Keratinocyte (primary cell): ENCODE measurements around the gene ADAT2. TPM values are rescaled to one million over a fixed set of nuclear protein-coding genes. Genes with fewer than 3 reads are reported as not detected.

Experiments
- DNase-seq: peaks from one replicate; pipeline ENCODE4 v3.0.0-alpha.2; 2011; ENCODE audit warnings: low read depth, missing footprints, low spot score
- FAIRE-seq: peaks from 2 replicates; lab custom pipeline; 2011; peaks lifted over from hg19 to GRCh38; lab: Jason Lieb, UNC
- H2AFZ ChIP-seq: 2 replicates; pipeline ENCODE4 v1.6.0; 2012; ENCODE audit warnings: low read length, control low read depth, inconsistent platforms; ENCODE audit not compliant: control insufficient read depth
- H3K27ac ChIP-seq: 2 replicates; pipeline ENCODE4 v1.5.1; 2011; ENCODE audit warnings: low read length; ENCODE audit not compliant: control insufficient read depth, insufficient read depth
- H3K27me3 ChIP-seq: 3 replicates; pipeline ENCODE4 v1.6.0; 2011; ENCODE audit warnings: low read length; ENCODE audit not compliant: control insufficient read depth, insufficient read depth; ENCODE audit errors: extremely low read depth
- H3K36me3 ChIP-seq, 2 experiments: 2 replicates in 1 of 2; 3 replicates in 1 of 2; pipeline ENCODE4 v1.5.1; 2011; ENCODE audit warnings: low read length in 2 of 2, mild to moderate bottlenecking in 1 of 2; ENCODE audit not compliant: control insufficient read depth in 2 of 2, insufficient read depth in 2 of 2; ENCODE audit errors: extremely low read depth in 1 of 2
- H3K4me1 ChIP-seq: 3 replicates; pipeline ENCODE4 v1.5.1; 2011; ENCODE audit warnings: low read length; ENCODE audit not compliant: control insufficient read depth, insufficient read depth; ENCODE audit errors: extremely low read depth
- H3K4me2 ChIP-seq: 3 replicates; pipeline ENCODE4 v1.6.0; 2011; ENCODE audit warnings: low read depth, low read length; ENCODE audit not compliant: control insufficient read depth, insufficient read depth; ENCODE audit errors: extremely low read depth
- H3K4me3 ChIP-seq, 3 experiments: fragments of 200-600 bp in 1 of 3; sonication (generic) in 1 of 3; 2 replicates in 2 of 3; 3 replicates in 1 of 3; pipeline ENCODE4 v1.5.1; 2011 to 2016; ENCODE audit warnings: low read length in 3 of 3, mild to moderate bottlenecking in 3 of 3, control low read depth in 2 of 3, inconsistent platforms in 1 of 3, low read depth in 1 of 3, mixed read lengths in 1 of 3, mixed run types in 1 of 3, moderate library complexity in 1 of 3; ENCODE audit not compliant: control insufficient read depth in 2 of 3, insufficient read depth in 2 of 3; ENCODE audit errors: extremely low read depth in 1 of 3
- H3K79me2 ChIP-seq: 2 replicates; pipeline ENCODE4 v1.6.0; 2012; ENCODE audit warnings: low read length; ENCODE audit not compliant: control insufficient read depth, insufficient read depth
- H3K9ac ChIP-seq: 3 replicates; pipeline ENCODE4 v1.6.0; 2011; ENCODE audit warnings: low read length; ENCODE audit not compliant: control insufficient read depth, insufficient read depth; ENCODE audit errors: extremely low read depth
- H3K9me1 ChIP-seq: 3 replicates; pipeline ENCODE4 v1.6.0; 2011; ENCODE audit warnings: low read length; ENCODE audit not compliant: control insufficient read depth, insufficient read depth; ENCODE audit errors: extremely low read depth
- H3K9me3 ChIP-seq: 2 replicates; pipeline ENCODE4 v1.5.1; 2012; ENCODE audit warnings: low read depth, low read length; ENCODE audit not compliant: control insufficient read depth
- H4K20me1 ChIP-seq: 3 replicates; pipeline ENCODE4 v1.6.0; 2011; ENCODE audit warnings: low read length; ENCODE audit not compliant: control insufficient read depth, insufficient read depth; ENCODE audit errors: extremely low read depth
- CTCF ChIP-seq, 3 experiments: IDR thresholded peaks in 1 of 3; conservative IDR thresholded peaks in 1 of 3; optimal IDR thresholded peaks in 1 of 3; 2 replicates in 2 of 3; 3 replicates in 1 of 3; pipeline versions ENCODE3 to v1.5.1; 2011; ENCODE audit warnings: low read length in 3 of 3, mild to moderate bottlenecking in 3 of 3, moderate library complexity in 2 of 3, control low read depth in 1 of 3, inconsistent platforms in 1 of 3; ENCODE audit not compliant: insufficient read depth in 2 of 3; ENCODE audit errors: extremely low read depth in 1 of 3
- EZH2 ChIP-seq: IDR thresholded peaks from one replicate; pipeline ENCODE4 v1.6.1; 2012; ENCODE audit warnings: inconsistent platforms, mild to moderate bottlenecking, low read length, moderate library complexity
- dilution Hi-C: fragments of 300-500 bp; cut with MboI; formaldehyde crosslinking; loops from one replicate; pipeline ENCODE4 v1.7.0; 2020; ENCODE audit warnings: low sequenced_read_pairs; ENCODE audit not compliant: extremely low pct_ligation_motif_present
- polyA plus RNA-seq, 5 experiments: library from polyadenylated mRNA; depleted of rRNA in 3 of 5; stranded (reverse) in 3 of 5; stranded (forward) in 1 of 5; unstranded in 1 of 5; fragments of >200 nt; gene quantifications; 1 replicate in 1 of 5; 2 replicates in 3 of 5; 3 replicates in 1 of 5; pipeline versions ENCODE4 v1.2.1 to v1.2.3, GENCODE V29; 2011 to 2012; ENCODE audit warnings: missing spikeins in 2 of 5, low read depth in 1 of 5, low replicate concordance in 1 of 5

ADAT2 gene
- polyA plus RNA-seq, 1 donor (not counting 4 experiments of a cell fraction or from before 2014, with no cell fraction given): 23.1 TPM

- no peak overlapping the region for H3K9ac ChIP-seq
- H3K4me2 ChIP-seq: no peak overlapping the region
- dilution Hi-C loops: no loop called here
- DNase-seq (no peak), FAIRE-seq (peak; percentile 46)
- H4K20me1 ChIP-seq: no peaks in the 10 kb centered on the region
- TF ChIP-seq CTCF (optimal IDR thresholded peaks at IDR 0.05 in 1 of 3, IDR thresholded peaks at IDR 0.05 in 1 of 3, conservative IDR thresholded peaks at IDR 0.05 in 1 of 3; ENCODE audit: extremely low read depth in 1 of 3, insufficient read depth in 2 of 3, low read length in 3 of 3) (no peak), EZH2 (no peak)
- no peak overlapping the region for H3K4me3 ChIP-seq
- no peaks in the 10 kb centered on the region for H3K79me2 ChIP-seq
- H3K9me1 ChIP-seq: no peaks in the 10 kb centered on the region
- peak overlapping the region; percentile 19 for H3K27ac ChIP-seq
- H3K9me3 ChIP-seq: no peaks in the 10 kb centered on the region
- H3K4me1 ChIP-seq: peaks cover 36% of the 10 kb centered on the region
- H3K36me3 ChIP-seq: no peaks in the 10 kb centered on the region
- H3K27me3 ChIP-seq: no peaks in the 10 kb centered on the region
- no peak overlapping the region for H2AFZ ChIP-seq
Observed at GRCh38 chr6:143408151-143408786, 42.2 kb downstream of the ADAT2 start.

- Histone ChIP-seq H3K36me3 (no peaks in the 10 kb centered on the region), H2AFZ (no peak overlapping the region), H3K9ac (no peak overlapping the region), H3K27ac (no peak overlapping the region), H3K4me1 (peaks cover 42% of the 10 kb centered on the region), H4K20me1 (no peaks in the 10 kb centered on the region), H3K79me2 (no peaks in the 10 kb centered on the region), H3K4me2 (no peak overlapping the region), H3K4me3 (no peak overlapping the region), H3K9me3 (no peaks in the 10 kb centered on the region), H3K27me3 (no peaks in the 10 kb centered on the region), H3K9me1 (no peaks in the 10 kb centered on the region)
- dilution Hi-C loops: no loop called here
- DNase-seq (no peak), FAIRE-seq (no peak)
- TF ChIP-seq EZH2: no peak
- no peak for TF ChIP-seq CTCF (optimal IDR thresholded peaks at IDR 0.05 in 1 of 3, IDR thresholded peaks at IDR 0.05 in 1 of 3, conservative IDR thresholded peaks at IDR 0.05 in 1 of 3; ENCODE audit: extremely low read depth in 1 of 3, insufficient read depth in 2 of 3, low read length in 3 of 3)
Observed at GRCh38 chr6:143406673-143407072, 43.8 kb downstream of the ADAT2 start.
